ENCODE measurements around the gene ADPRS. TPM values are rescaled to one million over a fixed set of nuclear protein-coding genes. Genes with fewer than 3 reads are reported as not detected.

ADPRS gene
- total and polyA plus RNA-seq, 9 of the 15 experiments (the other 6 are each of a cell fraction or from before 2014, with no cell fraction given): 5.9 to 40.0 (median 27.4) TPM

GRCh38 chr1:36040238-36040637 is 48.5 kb upstream of the ADPRS start (continued):
- TF ChIP-seq MAFF (IDR thresholded peaks at IDR 0.05; ENCODE audit: low read length): peak; percentile 34; the same call in 1 of the 2 replicates
- no peak for TF ChIP-seq ZNF444 (CRISPR knock-in tag; IDR thresholded peaks at IDR 0.05)
- TF ChIP-seq MCM2 (IDR thresholded peaks at IDR 0.05; ENCODE audit: low read depth): no peak
- peak; percentile 20; the same call in 1 of the 2 replicates for TF ChIP-seq MAFK (IDR thresholded peaks at IDR 0.05; ENCODE audit: low read length)
- no peak for TF ChIP-seq ZFP36 (IDR thresholded peaks at IDR 0.05; ENCODE audit: low read depth, low read length, partially characterized antibody)
- peak; percentile 20; the same call in 1 of the 2 replicates for TF ChIP-seq MAFG (tag; conservative IDR thresholded peaks at IDR 0.05)
- TF ChIP-seq ZNF12 (CRISPR knock-in tag; IDR thresholded peaks at IDR 0.05): no peak
- no peak for TF ChIP-seq CBX2 (IDR thresholded peaks at IDR 0.05; ENCODE audit: insufficient read depth, low read length, poor library complexity, severe bottlenecking)
- no peak for TF ChIP-seq TEAD2 (tag; IDR thresholded peaks at IDR 0.05)
- TF ChIP-seq ZNF316 (IDR thresholded peaks at IDR 0.05): peak; percentile 82

GRCh38 chr1:36051821-36052220 is 36.9 kb upstream of the ADPRS start:
- Histone ChIP-seq H3K27me3 (ENCODE audit: control insufficient read depth in 2 of 2, insufficient read depth in 2 of 2, low read length in 2 of 2) (no peaks in the 10 kb centered on the region), H2AFZ (ENCODE audit: low read depth, low read length) (no peak overlapping the region), H3K9me1 (ENCODE audit: control insufficient read depth, insufficient read depth, low read length) (no peaks in the 10 kb centered on the region), H3K4me3 (no peak overlapping the region), H3K4me1 (replicated peaks in 1 of 2; ENCODE audit: control insufficient read depth in 2 of 2, insufficient read depth in 2 of 2, low read length in 2 of 2) (no peaks in the 10 kb centered on the region), H3K9me3 (replicated peaks; ENCODE audit: control insufficient read depth, insufficient read depth, low read depth, low read length) (no peaks in the 10 kb centered on the region), H4K20me1 (replicated peaks; ENCODE audit: control insufficient read depth, insufficient read depth, low read length) (no peaks in the 10 kb centered on the region), H3K9ac (ENCODE audit: insufficient read depth in 1 of 2, low read depth in 2 of 2, low read length in 2 of 2) (no peak overlapping the region), H3K4me2 (ENCODE audit: insufficient read depth, low read length) (no peak overlapping the region), H3K27ac (ENCODE audit: extremely low read depth, low read depth, low read length) (no peak overlapping the region), H3K36me3 (ENCODE audit: control insufficient read depth, insufficient read depth, low read length) (peaks cover 21% of the 10 kb centered on the region; the same call in 2 of the 3 replicates), H3K79me2 (ENCODE audit: control insufficient read depth, insufficient read depth, low read length) (no peaks in the 10 kb centered on the region)
- FAIRE-seq (no peak), DNase-seq (ENCODE audit: extremely low read depth in 1 of 4, low spot score in 3 of 4) (no peak), ATAC-seq (no peak)
- intact Hi-C loops (cut with micrococcal nuclease) (no loop called here), in situ Hi-C loops (cut with MboI) (no loop called here)
- ChIA-PET CTCF (ENCODE audit: low intra/inter-chr PET ratio) (no interaction called here), POLR2A (interaction anchor here (0.7 kb wide), 1 partner anchor 268 kb away, joined by 3 read pairs; no protein-coding TSS in a partner anchor)
- BruUV-seq (replicated peaks): no TSS peak
- TF ChIP-seq HMG20A (CRISPR knock-in tag; conservative IDR thresholded peaks at IDR 0.05): no peak
- TF ChIP-seq ZNF785 (CRISPR knock-in tag; IDR thresholded peaks at IDR 0.05): no peak
- TF ChIP-seq, protein P1, sequence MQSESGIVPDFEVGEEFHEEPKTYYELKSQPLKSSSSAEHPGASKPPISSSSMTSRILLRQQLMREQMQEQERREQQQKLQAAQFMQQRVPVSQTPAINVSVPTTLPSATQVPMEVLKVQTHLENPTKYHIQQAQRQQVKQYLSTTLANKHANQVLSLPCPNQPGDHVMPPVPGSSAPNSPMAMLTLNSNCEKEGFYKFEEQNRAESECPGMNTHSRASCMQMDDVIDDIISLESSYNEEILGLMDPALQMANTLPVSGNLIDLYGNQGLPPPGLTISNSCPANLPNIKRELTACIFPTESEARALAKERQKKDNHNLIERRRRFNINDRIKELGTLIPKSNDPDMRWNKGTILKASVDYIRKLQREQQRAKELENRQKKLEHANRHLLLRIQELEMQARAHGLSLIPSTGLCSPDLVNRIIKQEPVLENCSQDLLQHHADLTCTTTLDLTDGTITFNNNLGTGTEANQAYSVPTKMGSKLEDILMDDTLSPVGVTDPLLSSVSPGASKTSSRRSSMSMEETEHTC (IDR thresholded peaks at IDR 0.05): no peak
- TF ChIP-seq ZNF280B (CRISPR knock-in tag; IDR thresholded peaks at IDR 0.05): no peak
- TF ChIP-seq BRD4 (IDR thresholded peaks at IDR 0.05): no peak
- TF ChIP-seq TAF7 (tag; IDR thresholded peaks at IDR 0.05): no peak
- no peak for TF ChIP-seq CBX2 (IDR thresholded peaks at IDR 0.05; ENCODE audit: insufficient read depth, low read length, poor library complexity, severe bottlenecking)
- no peak for TF ChIP-seq NFATC3 (IDR thresholded peaks at IDR 0.05)
- TF ChIP-seq ZNF239 (CRISPR knock-in tag; IDR thresholded peaks at IDR 0.05): no peak
- TF ChIP-seq ERF (CRISPR knock-in tag; IDR thresholded peaks at IDR 0.05): no peak
- no peak for TF ChIP-seq ARNT (IDR thresholded peaks at IDR 0.05)
- TF ChIP-seq ZSCAN32 (CRISPR knock-in tag; IDR thresholded peaks at IDR 0.05): no peak
- TF ChIP-seq KLF1 (tag; IDR thresholded peaks at IDR 0.05): no peak
- no peak for TF ChIP-seq SMAD1 (IDR thresholded peaks at IDR 0.05; ENCODE audit: low read depth, low read length, partially characterized antibody)
- no peak for TF ChIP-seq SMAD3 (CRISPR knock-in tag; conservative IDR thresholded peaks at IDR 0.05)
